ENCODE results near the gene CPNE6. TPM values are rescaled to one million over a fixed set of nuclear protein-coding genes. Genes with fewer than 3 reads are reported as not detected.
A peak's percentile ranks its signal among the peaks of the same experiment; 100 is the strongest.

Gene CPNE6
- total and polyA plus RNA-seq, 4 donors: 0.05 to 0.17 TPM; not detected in 2

DNA sequence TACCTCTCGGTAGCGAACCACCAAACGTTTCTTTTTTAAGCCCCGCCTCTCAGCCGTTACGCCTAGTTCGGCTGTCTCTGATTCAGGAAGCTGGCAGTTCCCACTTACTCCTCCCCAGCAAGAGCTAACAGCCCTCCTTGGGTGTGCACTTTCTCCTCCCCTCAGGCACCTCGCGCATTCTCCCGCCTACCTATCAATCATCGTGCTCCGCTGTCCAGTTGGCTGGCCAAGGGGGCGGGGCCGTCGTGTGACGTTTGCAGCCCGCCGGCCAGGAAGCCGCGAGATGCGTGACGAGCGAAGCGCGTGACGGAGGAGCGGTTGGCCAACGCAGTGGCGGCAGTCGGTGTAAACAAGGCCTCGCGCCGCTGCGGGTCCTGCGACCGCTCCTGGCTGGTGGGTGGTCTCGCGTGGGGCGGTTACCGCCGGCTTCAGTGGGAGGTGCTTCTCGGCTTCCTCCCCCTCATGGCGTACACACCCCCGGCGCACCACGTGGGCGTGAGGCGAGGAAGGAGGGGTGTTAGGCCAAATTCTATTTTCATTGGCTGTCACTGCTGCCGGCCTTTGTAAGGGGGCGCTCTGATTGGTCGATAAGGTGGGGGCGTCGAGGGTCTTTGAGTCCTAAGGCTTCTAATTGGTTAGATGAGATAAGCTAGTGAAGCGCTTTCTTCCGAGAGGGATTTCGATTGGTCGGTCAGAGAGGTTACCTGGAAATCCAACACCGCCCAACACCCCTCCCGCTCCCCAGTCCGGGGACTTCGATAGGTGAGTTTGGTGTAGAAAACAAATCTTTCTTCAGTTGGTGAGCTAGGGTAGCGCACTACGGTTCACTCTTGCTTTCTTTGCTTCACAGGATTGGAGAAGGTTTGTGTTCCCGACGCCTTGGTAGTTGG, 43.4 kb downstream of the CPNE6 start, which contains the start of the genes DCAF11 and NRL:
Gene DCAF11 (plus strand): TSS at position 246 of the 890 bp plus-strand sequence. CDS start 818 bp downstream, outside the sequence.
Gene NRL (minus strand): TSS at position 418 of the 890 bp plus-strand sequence. CDS start 32,101 bp downstream, outside the sequence.
- Histone ChIP-seq H3K9ac (ENCODE audit: low read depth in 1 of 2, low read length in 2 of 2) (peak within 1 kb of the TSS; percentile 96 to 97), H3K27me3 (ENCODE audit: control insufficient read depth in 4 of 4, insufficient read depth in 4 of 4, low read length in 3 of 4) (no peaks in the 10 kb centered on the region), H3K9me3 (ENCODE audit: control insufficient read depth in 4 of 4, low read length in 3 of 4) (no peaks in the 10 kb centered on the region), H3K4me1 (ENCODE audit: control insufficient read depth in 4 of 4, insufficient read depth in 4 of 4, low read length in 3 of 4) (peaks cover 3 to 52% (median 40%) of the 10 kb centered on the region in 4 donors), H3K27ac (ENCODE audit: low read depth in 1 of 2, low read length in 2 of 2) (peak within 1 kb of the TSS; percentile 99 to 100), H3K36me3 (ENCODE audit: control insufficient read depth in 4 of 4, insufficient read depth in 3 of 4, low read depth in 1 of 4, low read length in 3 of 4) (peaks cover 7 to 21% (median 19%) of the 10 kb centered on the region in 4 donors), H3K4me3 (ENCODE audit: low read depth in 1 of 3, low read length in 3 of 3) (peak within 1 kb of the TSS; percentile 61 to 94 (median 91))
- DNase-seq (ENCODE audit: low spot score): peak; percentile 98
- TF ChIP-seq TAF1 (conservative IDR thresholded peaks at IDR 0.05): peak; percentile 98
- TF ChIP-seq, protein P1, sequence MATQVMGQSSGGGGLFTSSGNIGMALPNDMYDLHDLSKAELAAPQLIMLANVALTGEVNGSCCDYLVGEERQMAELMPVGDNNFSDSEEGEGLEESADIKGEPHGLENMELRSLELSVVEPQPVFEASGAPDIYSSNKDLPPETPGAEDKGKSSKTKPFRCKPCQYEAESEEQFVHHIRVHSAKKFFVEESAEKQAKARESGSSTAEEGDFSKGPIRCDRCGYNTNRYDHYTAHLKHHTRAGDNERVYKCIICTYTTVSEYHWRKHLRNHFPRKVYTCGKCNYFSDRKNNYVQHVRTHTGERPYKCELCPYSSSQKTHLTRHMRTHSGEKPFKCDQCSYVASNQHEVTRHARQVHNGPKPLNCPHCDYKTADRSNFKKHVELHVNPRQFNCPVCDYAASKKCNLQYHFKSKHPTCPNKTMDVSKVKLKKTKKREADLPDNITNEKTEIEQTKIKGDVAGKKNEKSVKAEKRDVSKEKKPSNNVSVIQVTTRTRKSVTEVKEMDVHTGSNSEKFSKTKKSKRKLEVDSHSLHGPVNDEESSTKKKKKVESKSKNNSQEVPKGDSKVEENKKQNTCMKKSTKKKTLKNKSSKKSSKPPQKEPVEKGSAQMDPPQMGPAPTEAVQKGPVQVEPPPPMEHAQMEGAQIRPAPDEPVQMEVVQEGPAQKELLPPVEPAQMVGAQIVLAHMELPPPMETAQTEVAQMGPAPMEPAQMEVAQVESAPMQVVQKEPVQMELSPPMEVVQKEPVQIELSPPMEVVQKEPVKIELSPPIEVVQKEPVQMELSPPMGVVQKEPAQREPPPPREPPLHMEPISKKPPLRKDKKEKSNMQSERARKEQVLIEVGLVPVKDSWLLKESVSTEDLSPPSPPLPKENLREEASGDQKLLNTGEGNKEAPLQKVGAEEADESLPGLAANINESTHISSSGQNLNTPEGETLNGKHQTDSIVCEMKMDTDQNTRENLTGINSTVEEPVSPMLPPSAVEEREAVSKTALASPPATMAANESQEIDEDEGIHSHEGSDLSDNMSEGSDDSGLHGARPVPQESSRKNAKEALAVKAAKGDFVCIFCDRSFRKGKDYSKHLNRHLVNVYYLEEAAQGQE (IDR thresholded peaks at IDR 0.05): peak; percentile 93
- TF ChIP-seq, protein P2, sequence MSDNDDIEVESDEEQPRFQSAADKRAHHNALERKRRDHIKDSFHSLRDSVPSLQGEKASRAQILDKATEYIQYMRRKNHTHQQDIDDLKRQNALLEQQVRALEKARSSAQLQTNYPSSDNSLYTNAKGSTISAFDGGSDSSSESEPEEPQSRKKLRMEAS (IDR thresholded peaks at IDR 0.05): peak; percentile 70
- TF ChIP-seq HNF4A (conservative IDR thresholded peaks at IDR 0.05): peak in 1 of 2 donors; percentile 42
- TF ChIP-seq, protein P3, sequence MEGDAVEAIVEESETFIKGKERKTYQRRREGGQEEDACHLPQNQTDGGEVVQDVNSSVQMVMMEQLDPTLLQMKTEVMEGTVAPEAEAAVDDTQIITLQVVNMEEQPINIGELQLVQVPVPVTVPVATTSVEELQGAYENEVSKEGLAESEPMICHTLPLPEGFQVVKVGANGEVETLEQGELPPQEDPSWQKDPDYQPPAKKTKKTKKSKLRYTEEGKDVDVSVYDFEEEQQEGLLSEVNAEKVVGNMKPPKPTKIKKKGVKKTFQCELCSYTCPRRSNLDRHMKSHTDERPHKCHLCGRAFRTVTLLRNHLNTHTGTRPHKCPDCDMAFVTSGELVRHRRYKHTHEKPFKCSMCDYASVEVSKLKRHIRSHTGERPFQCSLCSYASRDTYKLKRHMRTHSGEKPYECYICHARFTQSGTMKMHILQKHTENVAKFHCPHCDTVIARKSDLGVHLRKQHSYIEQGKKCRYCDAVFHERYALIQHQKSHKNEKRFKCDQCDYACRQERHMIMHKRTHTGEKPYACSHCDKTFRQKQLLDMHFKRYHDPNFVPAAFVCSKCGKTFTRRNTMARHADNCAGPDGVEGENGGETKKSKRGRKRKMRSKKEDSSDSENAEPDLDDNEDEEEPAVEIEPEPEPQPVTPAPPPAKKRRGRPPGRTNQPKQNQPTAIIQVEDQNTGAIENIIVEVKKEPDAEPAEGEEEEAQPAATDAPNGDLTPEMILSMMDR (IDR thresholded peaks at IDR 0.05; ENCODE audit: low read depth, low read length, missing input control): no peak
- peak; percentile 35 for TF ChIP-seq FOXA1 (IDR thresholded peaks at IDR 0.05)
- peak; percentile 22 for TF ChIP-seq YY1 (IDR thresholded peaks at IDR 0.05)
- no peak for TF ChIP-seq NR2F2 (IDR thresholded peaks at IDR 0.05)
- peak; percentile 87 for TF ChIP-seq EGR1 (IDR thresholded peaks at IDR 0.05; ENCODE audit: low read depth in 2 of 2)
- peak; percentile 98 for TF ChIP-seq SP1 (IDR thresholded peaks at IDR 0.05)
- TF ChIP-seq GABPA (IDR thresholded peaks at IDR 0.05 in 1 of 2, conservative IDR thresholded peaks at IDR 0.05 in 1 of 2): peak in 1 of 2 donors; percentile 1
- TF ChIP-seq, protein P4, sequence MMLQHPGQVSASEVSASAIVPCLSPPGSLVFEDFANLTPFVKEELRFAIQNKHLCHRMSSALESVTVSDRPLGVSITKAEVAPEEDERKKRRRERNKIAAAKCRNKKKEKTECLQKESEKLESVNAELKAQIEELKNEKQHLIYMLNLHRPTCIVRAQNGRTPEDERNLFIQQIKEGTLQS (IDR thresholded peaks at IDR 0.05): no peak
- peak in 1 of 2 donors; percentile 19 for TF ChIP-seq RXRA (IDR thresholded peaks at IDR 0.05)
- TF ChIP-seq, protein P5, sequence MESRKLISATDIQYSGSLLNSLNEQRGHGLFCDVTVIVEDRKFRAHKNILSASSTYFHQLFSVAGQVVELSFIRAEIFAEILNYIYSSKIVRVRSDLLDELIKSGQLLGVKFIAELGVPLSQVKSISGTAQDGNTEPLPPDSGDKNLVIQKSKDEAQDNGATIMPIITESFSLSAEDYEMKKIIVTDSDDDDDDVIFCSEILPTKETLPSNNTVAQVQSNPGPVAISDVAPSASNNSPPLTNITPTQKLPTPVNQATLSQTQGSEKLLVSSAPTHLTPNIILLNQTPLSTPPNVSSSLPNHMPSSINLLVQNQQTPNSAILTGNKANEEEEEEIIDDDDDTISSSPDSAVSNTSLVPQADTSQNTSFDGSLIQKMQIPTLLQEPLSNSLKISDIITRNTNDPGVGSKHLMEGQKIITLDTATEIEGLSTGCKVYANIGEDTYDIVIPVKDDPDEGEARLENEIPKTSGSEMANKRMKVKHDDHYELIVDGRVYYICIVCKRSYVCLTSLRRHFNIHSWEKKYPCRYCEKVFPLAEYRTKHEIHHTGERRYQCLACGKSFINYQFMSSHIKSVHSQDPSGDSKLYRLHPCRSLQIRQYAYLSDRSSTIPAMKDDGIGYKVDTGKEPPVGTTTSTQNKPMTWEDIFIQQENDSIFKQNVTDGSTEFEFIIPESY (IDR thresholded peaks at IDR 0.05): peak; percentile 66
- peak; percentile 45 for TF ChIP-seq FOXA2 (IDR thresholded peaks at IDR 0.05)
- peak in 1 of 2 donors; percentile 43 for TF ChIP-seq JUND (IDR thresholded peaks at IDR 0.05)
- TF ChIP-seq RAD21 (IDR thresholded peaks at IDR 0.05): peak; percentile 21 to 39
- no peak for TF ChIP-seq HNF4G (IDR thresholded peaks at IDR 0.05)
- WGBS: under 1% methylated on average over 65 of the region's 65 CpGs
